Skeletal muscle tissue (tissue), 4 donors: ENCODE data around the gene ABCA2. TPM values are rescaled to one million over a fixed set of nuclear protein-coding genes. Genes with fewer than 3 reads are reported as not detected.
A peak's percentile ranks its signal among the peaks of the same experiment; 100 is the strongest.

Experiments used
- H3K27ac ChIP-seq: one replicate; pipeline ENCODE4 v1.7.0; 2013; ENCODE audit warnings: mild to moderate bottlenecking, low read depth, low read length, inconsistent platforms
- H3K27me3 ChIP-seq, 3 donors: one replicate each; pipeline ENCODE4 v1.7.0; 2013; ENCODE audit warnings: low read length in 3 of 3; ENCODE audit not compliant: control insufficient read depth in 3 of 3, insufficient read depth in 3 of 3
- H3K36me3 ChIP-seq, 3 donors: one replicate each; pipeline ENCODE4 v1.7.0; 2013; ENCODE audit warnings: low read length in 3 of 3; ENCODE audit not compliant: control insufficient read depth in 3 of 3, insufficient read depth in 3 of 3
- H3K4me1 ChIP-seq, 3 donors: one replicate each; pipeline ENCODE4 v1.7.0; 2013; ENCODE audit warnings: low read length in 3 of 3, mild to moderate bottlenecking in 3 of 3; ENCODE audit not compliant: control insufficient read depth in 3 of 3, insufficient read depth in 3 of 3
- H3K4me3 ChIP-seq, 3 donors: one replicate each; pipeline ENCODE4 v1.7.0; 2013; ENCODE audit warnings: low read length in 3 of 3
- H3K9ac ChIP-seq, 3 donors: one replicate each; pipeline ENCODE4 v1.7.0; 2013; ENCODE audit warnings: low read length in 3 of 3, mild to moderate bottlenecking in 3 of 3, moderate library complexity in 2 of 3, low read depth in 1 of 3
- H3K9me3 ChIP-seq, 3 donors: one replicate each; pipeline ENCODE4 v1.7.0; 2013; ENCODE audit warnings: low read length in 3 of 3; ENCODE audit not compliant: control insufficient read depth in 3 of 3
- total RNA-seq: library from RNA; depleted of rRNA; stranded (reverse); fragments of >200 nt; gene quantifications from one replicate; pipeline ENCODE4 v1.2.3, GENCODE V29; 2014
- donor health status: Osteomylitis.

ABCA2 gene
- 5.2 TPM for total RNA-seq

GRCh38 chr9:137027369-137028262, at the start of gene ABCA2:
TSS of gene ABCA2 (minus strand) at chr9:137028237. CDS start at chr9:137028140, 97 bp downstream.
- H3K4me1 ChIP-seq = peaks cover 25 to 39% (median 33%) of the 10 kb centered on the region in 3 donors
- peak within 1 kb of the TSS; percentile 65 to 80 (median 77) for H3K4me3 ChIP-seq
- H3K27me3 ChIP-seq = no peaks in the 10 kb centered on the region
- peak within 1 kb of the TSS; percentile 52 to 85 (median 77) for H3K9ac ChIP-seq
- no peaks in the 10 kb centered on the region for H3K9me3 ChIP-seq
- H3K27ac ChIP-seq = no peak within 1 kb of the TSS
- H3K36me3 ChIP-seq = no peaks in the 10 kb centered on the region

GRCh38 chr9:137077010-137077747, 49.1 kb upstream of the ABCA2 start, which contains the start of gene UAP1L1:
TSS of gene UAP1L1 (plus strand) at chr9:137077517. CDS start at chr9:137077533, 16 bp downstream.
- H3K9ac ChIP-seq = peak within 1 kb of the TSS in 2 of 3 donors; percentile 32 to 78
- peak within 1 kb of the TSS; percentile 36 for H3K27ac ChIP-seq
- H3K27me3 ChIP-seq = peaks cover 0 to 13% (median 3%) of the 10 kb centered on the region in 3 donors
- H3K9me3 ChIP-seq = no peaks in the 10 kb centered on the region
- peaks cover 7 to 11% (median 9%) of the 10 kb centered on the region in 3 donors for H3K36me3 ChIP-seq
- peaks cover 6 to 15% (median 13%) of the 10 kb centered on the region in 3 donors for H3K4me1 ChIP-seq
- H3K4me3 ChIP-seq = peak within 1 kb of the TSS; percentile 60 to 65 (median 64)

- Histone ChIP-seq H3K27me3 (peaks cover 0 to 13% (median 3%) of the 10 kb centered on the region in 3 donors), H3K4me3 (peak overlapping the region; percentile 7 to 49 (median 46)), H3K4me1 (peaks cover 6 to 15% (median 13%) of the 10 kb centered on the region in 3 donors), H3K36me3 (peaks cover 7 to 11% (median 7%) of the 10 kb centered on the region in 3 donors), H3K9ac (peak overlapping the region in 1 of 3 donors; percentile 54), H3K9me3 (no peaks in the 10 kb centered on the region), H3K27ac (peak overlapping the region; percentile 36)
Measured at GRCh38 chr9:137076636-137077009, 48.6 kb upstream of the ABCA2 start.

DNA sequence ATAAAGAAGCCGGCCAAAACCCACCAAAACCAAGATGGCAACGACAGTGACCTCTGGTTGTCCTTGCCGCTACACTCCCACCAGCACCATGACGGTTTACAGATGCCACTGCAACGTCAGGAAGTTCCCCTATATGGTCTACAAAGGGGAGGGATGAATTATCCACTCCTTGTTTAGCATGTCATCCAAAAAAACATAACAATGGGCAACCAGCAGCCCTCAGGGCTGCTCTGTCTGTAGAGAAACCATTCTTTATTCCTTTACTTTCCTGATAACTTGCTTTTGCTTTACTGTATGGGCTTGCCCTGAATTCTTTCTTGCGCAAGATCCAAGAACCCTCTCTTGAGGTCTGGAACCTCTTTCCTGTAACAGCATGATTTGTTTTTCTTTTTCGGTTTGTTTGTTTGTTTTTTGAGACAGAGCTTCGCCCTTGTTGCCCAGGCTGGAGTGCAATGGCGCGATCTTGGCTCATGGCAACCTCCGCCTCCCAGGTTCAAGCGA, 47.3 kb upstream of the ABCA2 start:
- Histone ChIP-seq H3K4me1 (peaks cover 14 to 24% (median 23%) of the 10 kb centered on the region in 3 donors), H3K27ac (no peak overlapping the region), H3K9ac (no peak overlapping the region), H3K9me3 (no peaks in the 10 kb centered on the region), H3K4me3 (no peak overlapping the region), H3K36me3 (peaks cover 4 to 5% (median 5%) of the 10 kb centered on the region in 3 donors), H3K27me3 (peaks cover 0 to 13% (median 3%) of the 10 kb centered on the region in 3 donors)

DNA sequence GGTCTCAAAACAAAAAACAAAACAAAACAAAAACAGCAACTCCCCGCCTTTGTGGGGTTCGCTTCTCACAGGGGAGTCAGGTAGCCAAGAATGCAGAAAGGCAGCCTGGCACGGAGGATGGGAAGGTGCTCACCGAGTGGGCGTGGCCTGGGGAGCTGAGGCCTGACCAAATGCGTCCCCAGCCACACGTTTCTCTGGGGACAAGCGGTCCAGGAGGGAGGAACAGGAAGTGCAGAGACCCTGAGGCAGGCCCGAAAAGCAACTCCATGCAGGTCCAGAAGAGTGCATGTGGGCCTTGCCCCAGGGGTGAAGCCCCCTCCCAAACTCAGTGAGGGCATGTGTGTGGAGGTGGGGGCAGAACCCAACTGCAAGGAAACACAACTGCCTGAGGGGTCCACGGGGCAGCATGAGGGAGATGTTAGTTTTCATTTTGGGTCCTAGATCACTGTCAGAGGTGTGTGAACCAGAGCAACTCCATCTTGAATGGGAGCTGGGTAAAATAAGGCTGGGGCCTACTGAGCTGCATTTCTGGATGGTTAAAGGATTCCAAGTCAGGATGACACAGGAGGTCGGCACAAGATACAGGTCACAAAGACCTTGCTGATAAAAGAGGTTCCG, 46.7 kb upstream of the ABCA2 start:
- H3K36me3 ChIP-seq = peaks cover 4 to 5% (median 5%) of the 10 kb centered on the region in 3 donors
- H3K9ac ChIP-seq = no peak overlapping the region
- peaks cover 14 to 24% (median 23%) of the 10 kb centered on the region in 3 donors for H3K4me1 ChIP-seq
- peaks cover 0 to 12% (median 3%) of the 10 kb centered on the region in 3 donors for H3K27me3 ChIP-seq
- no peak overlapping the region for H3K27ac ChIP-seq
- no peaks in the 10 kb centered on the region for H3K9me3 ChIP-seq
- H3K4me3 ChIP-seq = no peak overlapping the region

DNA sequence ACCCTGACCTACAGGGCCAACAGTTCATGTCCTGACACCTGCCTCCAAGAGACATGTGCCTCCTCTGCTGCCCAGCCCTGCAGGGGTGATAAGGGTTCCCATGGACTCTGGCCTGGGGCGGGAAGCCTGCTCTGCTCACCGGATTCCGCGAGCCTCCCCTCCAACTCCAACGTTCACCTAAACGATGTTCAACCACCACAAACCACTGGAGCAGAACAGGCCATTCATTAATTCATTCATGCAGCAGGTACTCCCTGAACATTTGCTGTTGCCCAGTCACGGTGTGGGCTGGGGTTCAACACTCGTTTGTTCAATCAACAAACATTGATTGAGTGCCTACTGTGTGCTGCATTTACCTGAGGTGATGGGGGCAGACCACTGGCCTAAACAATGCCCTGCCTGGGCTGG, 46.0 kb upstream of the ABCA2 start:
- Histone ChIP-seq H3K4me1 (peaks cover 14 to 31% (median 26%) of the 10 kb centered on the region in 3 donors), H3K27ac (no peak overlapping the region), H3K27me3 (peaks cover 4 to 13% (median 7%) of the 10 kb centered on the region in 3 donors), H3K9me3 (no peaks in the 10 kb centered on the region), H3K36me3 (no peaks in the 10 kb centered on the region), H3K4me3 (no peak overlapping the region), H3K9ac (no peak overlapping the region)

GRCh38 chr9:137071282-137071681, 43.2 kb upstream of the ABCA2 start:
- H3K27ac ChIP-seq = no peak overlapping the region
- H3K4me3 ChIP-seq = peak overlapping the region in 1 of 3 donors; percentile 45
- peaks cover 8 to 17% (median 12%) of the 10 kb centered on the region in 3 donors for H3K4me1 ChIP-seq
- H3K9ac ChIP-seq = peak overlapping the region in 1 of 3 donors; percentile 60
- H3K27me3 ChIP-seq = peaks cover 5 to 18% (median 11%) of the 10 kb centered on the region in 3 donors
- H3K9me3 ChIP-seq = no peaks in the 10 kb centered on the region
- H3K36me3 ChIP-seq = no peaks in the 10 kb centered on the region

- Histone ChIP-seq H3K27ac (peak overlapping the region; percentile 40), H3K9ac (peak overlapping the region in 2 of 3 donors; percentile 32 to 60), H3K4me3 (peak overlapping the region; percentile 14 to 59 (median 45)), H3K36me3 (no peaks in the 10 kb centered on the region), H3K4me1 (peaks cover 8 to 17% (median 12%) of the 10 kb centered on the region in 3 donors), H3K9me3 (no peaks in the 10 kb centered on the region), H3K27me3 (peaks cover 5 to 18% (median 11%) of the 10 kb centered on the region in 3 donors)
Measured at GRCh38 chr9:137070906-137071275, 42.9 kb upstream of the ABCA2 start.

DNA sequence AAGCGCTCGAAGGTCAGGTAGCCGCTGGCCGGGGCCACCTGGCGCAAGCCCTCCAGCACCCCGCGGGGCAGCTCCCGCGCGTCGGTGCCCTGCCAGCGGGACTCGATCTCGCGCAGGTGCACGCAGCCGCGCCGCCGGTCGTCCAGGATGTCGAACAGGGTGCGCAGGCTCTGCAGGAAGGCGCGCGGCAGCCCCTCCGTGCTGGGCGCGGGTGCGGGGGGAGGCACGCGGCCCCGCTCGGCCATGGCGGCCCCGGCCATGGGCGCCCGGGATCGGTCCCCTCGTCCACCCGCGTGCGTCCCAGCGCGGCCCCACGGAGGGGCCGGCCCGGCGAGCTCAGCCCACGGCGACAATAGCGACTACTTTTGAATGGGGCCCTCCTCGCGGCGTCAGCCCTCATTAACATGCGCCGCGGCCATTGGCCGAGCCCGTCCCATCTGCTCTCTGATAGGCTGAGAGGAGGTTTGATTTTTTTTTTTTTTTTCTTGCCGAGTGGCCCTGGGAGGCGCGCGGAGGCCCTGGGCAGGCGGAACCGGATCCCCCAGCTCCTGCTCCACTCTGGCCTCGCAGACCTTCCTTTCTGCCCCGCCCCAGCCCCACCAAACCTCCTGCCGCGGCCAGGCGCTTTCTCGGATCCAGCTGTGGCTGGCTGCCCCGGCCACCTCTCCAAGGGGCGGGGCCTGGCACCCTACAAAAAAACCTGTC, 42.3 kb upstream of the ABCA2 start, which contains the start of gene SAPCD2:
Gene SAPCD2, minus strand, starts transcription at position 357 of the 705 bp plus-strand sequence. Its CDS starts 97 bp downstream, at position 260.
- peak within 1 kb of the TSS; percentile 14 to 59 (median 49) for H3K4me3 ChIP-seq
- peak within 1 kb of the TSS in 2 of 3 donors; percentile 32 to 60 for H3K9ac ChIP-seq
- no peaks in the 10 kb centered on the region for H3K9me3 ChIP-seq
- H3K36me3 ChIP-seq = no peaks in the 10 kb centered on the region
- peak within 1 kb of the TSS; percentile 40 for H3K27ac ChIP-seq
- peaks cover 8 to 17% (median 12%) of the 10 kb centered on the region in 3 donors for H3K4me1 ChIP-seq
- peaks cover 5 to 18% (median 11%) of the 10 kb centered on the region in 3 donors for H3K27me3 ChIP-seq
